HG02840 (cell line): Measurements from ENCODE around the gene RNH1.

ENCODE experiments used
- ATAC-seq: cut with Tn5 transposase; IDR thresholded peaks from one replicate; pipeline ENCODE4 v1.9.1; 2021; ENCODE audit warnings: mild to moderate bottlenecking, moderate library complexity, moderate number of reproducible peaks; ENCODE audit not compliant: unreplicated experiment, low FRiP score

Gene RNH1

DNA sequence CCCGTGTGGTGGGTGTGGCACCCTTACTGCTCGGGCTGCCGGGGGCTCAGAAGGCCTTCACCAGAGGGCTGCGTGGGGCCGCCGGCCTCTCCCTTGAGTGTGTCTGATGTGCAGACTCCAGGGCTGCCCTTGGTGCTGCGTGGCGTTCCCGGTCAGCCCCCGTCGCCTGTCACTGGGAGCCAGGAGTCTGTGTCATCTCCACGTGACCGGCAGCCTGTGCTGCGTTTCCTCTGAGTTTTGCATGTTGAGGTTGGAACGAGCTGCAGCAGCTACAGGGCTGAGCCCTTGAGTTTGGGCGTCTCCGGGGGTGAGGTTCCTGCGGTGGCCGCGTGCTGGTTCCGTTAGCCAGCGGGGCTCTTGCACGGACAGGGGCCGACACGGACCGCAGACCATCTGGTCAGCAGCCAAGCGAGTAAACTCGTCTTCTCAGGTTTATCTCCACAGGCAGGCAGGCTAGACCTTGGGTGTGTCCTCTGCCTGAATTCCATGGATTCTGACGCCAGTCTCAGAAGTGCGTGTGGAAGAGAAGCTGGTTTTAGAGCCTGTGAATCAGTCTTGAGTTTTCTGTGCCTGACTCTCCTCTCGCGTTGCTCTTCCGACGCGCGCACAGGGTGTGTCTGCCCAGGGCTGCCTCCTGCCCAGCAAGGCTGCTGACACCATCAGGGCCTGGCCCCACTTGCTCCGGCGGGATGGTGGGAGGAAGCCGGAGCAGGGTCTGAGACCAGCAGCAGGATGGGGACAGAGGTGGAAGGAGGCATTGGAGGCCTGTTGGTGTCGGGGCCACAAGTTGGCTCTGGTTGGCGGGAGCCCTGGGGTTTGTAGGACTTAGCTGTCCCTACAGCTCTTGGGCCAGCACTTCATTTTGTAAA is 46.5 kb downstream of the RNH1 start:
- ATAC-seq: no peak

DNA sequence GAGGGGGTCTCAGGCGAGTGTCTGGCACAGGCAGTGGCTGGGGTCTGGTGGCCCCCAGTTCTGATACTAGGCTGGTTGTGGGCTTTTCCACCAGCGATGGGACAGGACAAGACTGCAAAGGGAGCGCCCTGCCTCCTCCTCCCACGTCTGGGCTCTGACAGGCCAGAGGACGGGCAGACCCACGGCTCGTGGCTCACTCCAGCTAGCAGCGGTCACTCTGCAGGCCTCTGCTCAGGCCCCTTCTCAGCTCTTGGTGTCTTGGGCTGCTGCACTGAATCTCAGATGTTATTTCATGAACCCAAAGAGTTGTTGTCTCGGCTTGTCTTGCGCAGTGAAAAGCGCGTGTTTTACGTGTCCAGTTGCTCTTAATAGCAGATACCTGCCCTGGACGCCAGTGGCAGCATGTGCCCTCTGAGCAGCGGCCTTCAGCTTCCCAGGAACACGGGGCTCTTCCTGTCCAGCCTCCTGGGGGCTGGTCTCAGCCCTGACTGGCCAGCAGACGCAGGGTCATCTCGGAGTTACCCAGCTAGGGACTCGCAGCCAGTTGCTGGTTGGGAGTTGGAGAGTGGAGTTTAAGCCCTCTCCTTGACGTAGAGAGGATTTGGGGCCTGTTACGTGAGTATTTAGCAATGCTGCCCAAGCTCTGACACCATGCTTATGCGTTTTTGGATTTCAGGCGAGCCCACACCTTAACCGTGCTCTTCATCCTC is 47.4 kb downstream of the RNH1 start:
- no peak for ATAC-seq

DNA sequence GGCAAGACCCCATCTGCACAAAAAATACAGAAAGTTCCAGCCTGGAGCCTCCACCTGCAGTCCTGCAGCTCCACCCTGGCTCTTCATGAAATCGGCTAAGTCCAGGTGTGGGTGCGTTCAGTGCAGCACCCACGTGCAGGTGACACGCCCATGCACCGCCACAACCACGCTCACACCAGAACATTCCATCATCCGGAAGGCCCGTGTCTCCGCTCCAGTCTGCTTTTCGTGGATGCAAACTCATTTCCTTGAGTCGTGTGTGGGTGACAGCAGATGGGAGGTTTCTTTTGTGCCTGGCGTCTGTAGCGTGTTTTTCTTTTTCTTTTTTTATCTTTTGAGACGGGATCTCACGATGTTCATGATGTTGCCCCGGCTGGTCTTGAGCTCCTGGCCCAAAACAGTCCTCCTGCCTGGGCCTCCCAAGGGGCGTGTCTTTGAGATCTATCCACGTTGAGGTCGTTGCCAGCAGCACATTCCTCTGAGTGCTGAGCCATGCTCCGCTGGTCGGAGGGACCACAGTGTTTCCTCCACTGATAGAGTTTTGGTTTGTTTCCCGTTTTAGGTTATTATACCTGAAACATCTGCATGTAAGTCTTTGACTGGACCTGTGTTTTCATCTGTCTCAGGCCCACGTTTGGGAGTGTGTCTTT is 49.8 kb downstream of the RNH1 start:
- ATAC-seq: no peak

DNA sequence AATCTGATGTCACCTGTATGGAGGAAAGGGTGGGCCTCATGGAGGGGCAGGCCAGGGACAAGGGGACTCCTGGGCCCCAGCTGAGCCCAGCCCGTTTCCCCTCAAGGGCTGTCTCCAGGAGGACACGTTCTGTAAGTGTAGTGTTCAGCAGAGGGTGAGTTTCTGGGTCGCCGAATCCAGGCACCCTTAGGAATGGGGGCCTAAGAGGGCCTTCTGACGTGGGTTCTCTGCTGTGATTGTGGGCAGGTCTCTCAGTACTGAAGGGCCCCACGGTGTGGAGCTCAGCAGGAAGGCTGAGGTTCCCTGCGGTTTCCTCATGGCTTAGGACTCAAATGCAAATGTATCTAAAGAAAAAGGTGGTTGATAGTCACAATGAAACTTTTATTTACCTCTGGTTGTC is 50.5 kb downstream of the RNH1 start:
- ATAC-seq: no peak

DNA sequence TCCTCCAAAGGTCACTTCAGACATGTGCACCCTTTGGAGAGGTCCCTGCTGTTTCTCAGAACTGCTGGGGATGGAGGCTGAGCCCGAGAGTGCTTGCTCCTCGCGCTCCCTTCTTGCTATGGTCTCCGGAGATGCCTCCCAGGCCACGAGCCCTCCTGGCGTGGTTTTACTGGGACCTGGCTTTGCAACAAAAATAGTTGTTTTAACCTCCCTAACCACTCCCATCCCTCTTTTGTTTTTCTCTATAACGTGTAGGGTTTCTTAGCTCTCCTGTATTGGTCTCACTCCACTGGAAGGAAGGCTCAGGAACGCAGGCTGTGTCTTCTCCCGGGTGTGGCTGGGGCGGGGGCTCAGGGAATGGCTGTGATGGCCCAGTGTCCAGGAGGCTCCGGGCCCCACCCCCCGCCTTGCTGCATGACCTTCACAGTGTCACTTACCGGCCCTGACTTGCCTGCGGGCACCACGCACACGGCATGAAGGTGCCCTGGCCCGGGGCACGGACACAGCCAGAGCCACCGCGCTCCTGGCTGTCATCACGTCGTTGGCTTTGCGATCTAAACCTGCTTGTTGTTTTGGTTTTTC is 51.4 kb downstream of the RNH1 start:
- ATAC-seq: no peak

DNA sequence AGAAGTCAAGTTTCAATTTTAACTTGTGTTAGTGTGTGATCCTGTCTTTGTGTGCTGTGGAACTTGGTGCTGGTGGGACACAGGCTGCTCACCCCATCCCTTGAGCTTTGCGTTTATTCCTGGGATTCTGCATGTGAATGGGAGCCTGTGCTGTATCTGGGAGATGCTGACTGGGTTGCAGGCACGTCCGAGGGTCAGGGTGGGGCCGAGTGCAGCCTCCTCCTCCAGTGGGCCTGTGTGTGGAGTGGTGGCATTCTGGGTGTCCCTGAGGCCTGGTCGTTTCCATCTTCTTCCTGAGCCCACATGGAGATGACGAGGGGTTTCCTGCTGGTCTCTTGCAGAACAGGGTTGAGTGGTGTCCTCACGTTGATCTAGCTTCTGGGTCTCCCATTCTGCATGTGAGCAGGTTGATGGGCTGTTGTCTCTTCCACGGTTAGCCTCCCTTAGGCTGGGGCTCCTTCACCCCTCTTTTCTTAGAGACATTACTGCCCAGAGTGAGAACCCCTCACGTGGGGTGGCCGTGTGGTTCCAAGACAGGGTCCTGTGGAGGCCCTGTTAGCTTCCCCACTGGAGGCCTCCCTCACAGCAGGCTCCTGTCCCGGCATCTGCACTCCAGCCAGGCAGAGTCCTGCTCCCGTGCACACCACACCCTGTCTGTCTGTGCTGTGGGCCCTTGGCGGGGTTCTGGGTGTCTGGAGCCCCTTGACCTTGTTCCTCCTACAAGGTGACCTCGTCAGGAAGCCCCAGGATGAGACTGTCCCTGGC is 52.1 kb downstream of the RNH1 start:
- no peak for ATAC-seq

DNA sequence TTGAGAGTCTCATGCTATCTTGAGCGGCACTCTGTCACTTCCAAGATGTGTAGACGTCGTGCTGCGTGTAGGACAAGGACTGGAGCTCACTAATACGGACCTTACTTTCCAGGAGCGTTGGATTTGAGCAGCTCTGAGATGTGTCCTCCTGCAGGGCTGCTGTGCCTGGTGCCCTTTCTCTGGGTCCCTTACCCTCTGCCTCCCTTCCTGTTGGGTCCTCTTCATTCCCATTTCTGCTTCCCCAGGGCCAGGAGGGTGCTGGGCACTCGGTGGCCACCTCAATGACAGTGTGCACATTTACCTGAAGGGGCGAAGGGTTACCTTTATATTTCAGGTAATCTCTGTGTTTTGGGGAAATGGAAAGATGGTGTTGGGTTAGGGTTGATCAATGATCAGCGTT is 53.0 kb downstream of the RNH1 start:
- ATAC-seq: no peak

DNA sequence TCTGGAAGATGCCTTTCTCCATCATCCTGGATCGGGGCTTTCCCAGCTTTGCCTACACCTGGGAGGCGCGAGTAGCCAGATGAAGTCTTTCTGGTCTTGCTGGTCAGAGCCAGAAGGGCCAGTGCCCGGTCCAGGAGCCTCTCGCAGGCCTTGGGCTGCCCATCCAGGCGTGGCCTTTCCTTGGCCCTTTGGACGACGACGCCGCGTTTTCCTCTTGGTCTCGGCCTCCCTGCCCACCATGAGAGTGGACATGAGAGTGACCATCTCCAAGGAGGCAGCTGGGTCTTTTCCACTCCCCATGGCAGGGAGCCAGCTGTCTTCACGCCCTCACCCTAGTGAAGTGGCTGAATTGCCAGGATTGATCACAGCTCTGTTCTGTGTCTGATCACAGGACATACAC is 53.5 kb downstream of the RNH1 start:
- ATAC-seq: no peak

DNA sequence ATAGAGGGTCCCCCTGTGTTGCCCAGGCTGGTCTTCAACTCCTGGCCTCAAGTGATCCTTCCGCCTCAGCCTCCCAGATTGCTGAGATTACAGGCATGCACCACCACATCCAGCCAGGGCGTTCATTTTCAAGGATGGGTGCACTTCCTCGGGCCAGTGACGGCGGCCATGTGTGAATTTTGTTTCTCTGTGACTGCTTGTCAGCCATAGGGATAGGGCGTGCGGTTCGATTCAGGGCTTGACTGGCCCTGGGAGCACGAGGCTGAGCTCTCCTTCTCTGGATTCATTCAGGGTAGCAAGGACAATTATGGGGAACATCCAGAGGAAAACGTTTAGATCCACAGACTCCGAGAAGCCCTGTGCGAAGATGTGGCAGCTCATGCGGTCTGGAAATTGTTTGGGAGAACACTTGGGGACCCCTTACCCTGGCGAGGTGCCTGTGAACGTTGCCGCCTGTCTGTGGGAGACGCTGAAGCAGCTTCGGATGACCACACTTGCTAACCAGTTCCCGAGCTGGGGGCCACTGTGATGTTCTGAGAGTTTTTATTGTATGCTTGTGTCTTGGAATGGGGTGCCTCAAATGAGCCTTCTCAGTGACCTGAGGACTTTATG is 54.0 kb downstream of the RNH1 start:
- ATAC-seq: no peak

DNA sequence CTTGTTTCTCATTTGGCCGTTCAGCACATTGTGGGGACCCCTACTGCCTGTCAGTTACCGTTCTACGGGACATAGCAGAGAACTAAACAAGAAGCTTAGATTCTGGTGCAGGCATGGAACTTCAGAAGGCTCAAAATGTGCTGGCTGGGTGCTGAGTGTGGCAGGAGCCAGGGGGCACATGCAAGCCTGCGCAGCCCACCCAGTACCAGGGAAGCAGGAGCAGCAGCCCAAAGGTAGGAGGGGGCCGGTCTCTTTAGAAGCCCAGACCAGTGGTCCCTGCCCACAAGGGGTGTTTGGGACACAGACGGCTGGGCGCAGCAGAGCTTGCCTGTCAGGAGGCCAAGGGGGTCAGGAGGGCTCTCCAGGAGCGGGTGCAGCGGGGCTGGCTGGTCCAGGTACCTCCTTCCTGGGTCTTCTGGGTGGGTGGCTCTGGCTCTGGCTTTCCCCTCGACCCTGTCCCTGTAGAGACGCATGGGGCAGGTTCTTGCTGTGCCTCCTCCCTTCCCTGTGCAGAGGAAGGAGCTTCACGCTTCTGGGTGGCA is 54.8 kb downstream of the RNH1 start:
- no peak for ATAC-seq

DNA sequence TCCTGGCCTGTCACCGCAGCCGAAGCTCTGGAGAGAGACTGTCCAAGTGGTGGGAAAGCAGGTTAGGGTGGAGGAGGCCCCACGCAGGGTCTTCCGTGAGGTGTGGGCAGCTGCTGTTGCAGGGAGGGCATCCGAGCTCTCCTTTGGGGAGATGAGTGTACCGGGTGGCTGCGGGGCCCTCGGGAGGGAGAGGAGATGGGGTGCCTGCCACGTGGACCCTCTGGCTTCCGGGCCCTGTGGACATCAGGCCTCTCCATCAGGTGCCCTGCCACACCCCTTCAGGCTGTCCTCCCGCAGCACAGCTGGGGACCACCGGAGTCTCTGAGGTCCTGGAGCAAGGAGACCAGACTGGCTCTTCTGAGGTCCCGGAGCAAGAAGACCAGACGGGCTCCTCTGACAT is 55.3 kb downstream of the RNH1 start:
- ATAC-seq: no peak

DNA sequence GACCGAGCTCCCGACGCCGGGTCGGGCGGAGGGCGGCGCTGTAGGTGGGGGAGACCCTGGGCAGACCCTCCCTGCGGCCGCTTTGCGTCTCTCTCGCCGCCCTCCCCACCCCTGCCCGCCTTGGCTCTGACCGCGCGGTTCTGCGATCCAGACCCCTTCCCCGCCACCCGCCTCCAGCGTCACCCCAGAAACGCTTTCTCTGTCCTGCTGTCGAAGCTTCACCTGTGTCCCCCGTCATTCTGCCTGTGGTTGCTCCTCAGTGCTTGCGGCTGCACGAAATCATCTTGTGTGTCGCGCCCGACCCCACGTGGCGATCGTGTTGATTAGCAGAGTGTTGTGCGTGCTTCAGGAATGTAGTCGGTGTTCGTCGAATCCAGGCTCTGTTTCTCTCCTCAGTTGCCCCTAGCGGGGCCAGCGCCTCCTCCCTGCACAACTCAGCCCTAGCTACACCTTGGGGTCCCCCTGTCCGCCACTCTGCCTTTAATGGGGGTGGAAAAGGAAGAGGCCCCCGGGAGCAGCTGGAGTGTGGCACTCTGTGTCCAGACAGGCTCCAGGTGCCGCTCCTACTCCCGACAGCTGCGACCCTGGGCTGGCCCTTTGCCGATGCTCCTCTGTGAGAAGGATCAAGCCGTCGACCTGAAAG is 56.1 kb downstream of the RNH1 start:
- ATAC-seq: peak; percentile 10

DNA sequence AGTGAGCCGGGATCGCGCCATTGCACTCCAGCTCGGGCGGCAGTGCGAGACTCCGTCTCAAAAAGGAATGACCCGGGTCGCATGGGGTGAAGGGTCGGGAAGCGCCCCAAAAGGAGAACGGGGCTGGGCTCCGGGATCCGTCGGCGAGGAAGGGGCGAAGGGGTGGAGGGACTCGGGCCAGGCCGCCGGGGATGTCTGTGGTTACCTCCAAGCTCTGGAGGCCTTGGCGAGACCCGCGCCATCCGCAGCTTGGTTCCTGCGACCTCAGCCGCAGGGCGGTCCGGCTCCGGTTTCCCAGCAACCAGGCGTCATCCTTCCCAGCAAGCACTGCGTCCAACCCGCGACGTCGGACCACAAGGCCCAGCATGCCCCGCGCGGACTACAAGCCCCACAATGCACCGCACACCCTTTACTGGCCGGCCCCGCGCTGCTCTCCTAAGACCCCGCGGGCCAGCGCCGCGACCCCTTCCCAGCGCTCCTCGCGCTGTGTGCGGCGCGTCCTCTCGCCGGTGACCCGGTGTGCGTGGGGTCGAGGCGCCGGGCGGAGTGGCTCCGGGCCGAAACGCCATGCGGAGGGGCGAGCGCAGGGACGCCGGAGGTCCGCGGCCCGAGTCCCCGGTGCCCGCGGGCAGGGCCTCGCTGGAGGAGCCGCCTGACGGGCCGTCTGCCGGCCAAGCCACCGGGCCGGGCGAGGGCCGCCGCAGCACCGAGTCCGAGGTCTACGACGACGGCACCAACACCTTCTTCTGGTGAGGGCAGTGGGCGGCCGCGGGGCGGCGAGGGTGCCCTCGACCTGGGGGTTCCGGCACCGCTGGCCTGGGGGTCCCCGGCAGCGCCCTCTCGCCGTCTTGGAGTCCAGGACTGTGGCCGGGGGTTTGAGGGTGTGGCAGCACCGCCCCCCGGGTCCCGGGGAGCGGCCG is 56.9 kb downstream of the RNH1 start, which contains the start of gene PTDSS2:
Gene PTDSS2 (plus strand): TSS at position 391 of the 920 bp plus-strand sequence. CDS start 177 bp downstream, at position 568.
- ATAC-seq: peak; percentile 58

DNA sequence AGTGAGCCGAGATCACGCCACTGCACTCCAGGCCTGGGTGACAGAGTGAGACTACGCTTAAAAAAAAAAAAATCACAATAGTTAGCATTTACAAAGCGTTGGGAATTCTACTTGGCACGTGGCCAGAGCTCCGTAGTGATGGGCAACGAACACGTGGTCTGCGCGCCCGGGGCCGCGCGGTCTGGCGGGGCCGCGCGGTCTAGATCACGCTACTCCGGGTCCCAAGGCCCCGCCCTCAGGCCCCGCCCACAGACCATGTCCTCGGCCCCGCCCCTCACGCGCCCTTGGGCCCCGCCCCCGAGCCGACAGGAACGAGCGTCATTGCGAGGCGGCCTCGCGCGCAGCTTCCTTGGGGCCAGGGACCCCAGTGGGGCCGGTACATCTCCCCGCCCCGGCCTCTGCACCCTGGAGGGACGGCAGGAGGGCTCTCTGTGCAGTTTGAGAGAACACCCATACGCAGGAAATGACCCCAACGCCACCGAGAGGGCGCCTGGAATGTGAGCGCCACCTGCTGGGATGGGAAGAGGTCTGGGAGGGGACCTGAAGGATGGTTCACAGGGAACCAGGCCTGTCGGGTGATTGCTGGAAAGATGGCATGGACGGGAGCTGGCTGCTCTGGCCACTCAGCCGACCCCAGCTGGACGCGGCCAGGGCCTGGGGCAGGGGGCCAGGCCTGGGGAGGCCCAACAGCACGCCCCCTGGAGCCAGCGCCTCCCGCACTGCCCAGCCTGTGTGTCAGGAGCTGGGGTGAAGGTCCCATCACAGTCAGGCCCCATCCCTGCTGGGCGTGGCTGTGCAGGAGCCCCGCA is 58.9 kb downstream of the RNH1 start:
- peak; percentile 41 for ATAC-seq

DNA sequence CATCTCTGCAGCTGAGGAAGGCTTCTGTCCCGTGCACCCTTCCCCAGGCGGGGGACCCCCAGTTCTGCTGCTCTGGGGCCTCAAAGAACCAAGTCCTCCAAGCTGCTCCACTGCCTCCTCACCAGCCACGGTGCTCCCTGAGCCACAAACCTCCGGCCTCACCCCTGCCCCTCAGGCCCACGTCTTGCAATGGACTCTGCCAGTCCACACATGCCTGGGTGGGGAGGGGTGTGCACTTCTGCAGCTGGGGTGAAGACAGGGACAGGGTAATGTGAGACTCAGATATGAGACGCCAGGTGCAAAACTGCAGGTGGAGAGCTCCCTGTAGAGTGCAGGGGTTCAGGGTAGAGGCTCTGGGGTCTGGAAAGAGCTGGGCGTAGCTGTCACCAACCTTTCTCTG is 60.2 kb downstream of the RNH1 start:
- ATAC-seq: no peak

DNA sequence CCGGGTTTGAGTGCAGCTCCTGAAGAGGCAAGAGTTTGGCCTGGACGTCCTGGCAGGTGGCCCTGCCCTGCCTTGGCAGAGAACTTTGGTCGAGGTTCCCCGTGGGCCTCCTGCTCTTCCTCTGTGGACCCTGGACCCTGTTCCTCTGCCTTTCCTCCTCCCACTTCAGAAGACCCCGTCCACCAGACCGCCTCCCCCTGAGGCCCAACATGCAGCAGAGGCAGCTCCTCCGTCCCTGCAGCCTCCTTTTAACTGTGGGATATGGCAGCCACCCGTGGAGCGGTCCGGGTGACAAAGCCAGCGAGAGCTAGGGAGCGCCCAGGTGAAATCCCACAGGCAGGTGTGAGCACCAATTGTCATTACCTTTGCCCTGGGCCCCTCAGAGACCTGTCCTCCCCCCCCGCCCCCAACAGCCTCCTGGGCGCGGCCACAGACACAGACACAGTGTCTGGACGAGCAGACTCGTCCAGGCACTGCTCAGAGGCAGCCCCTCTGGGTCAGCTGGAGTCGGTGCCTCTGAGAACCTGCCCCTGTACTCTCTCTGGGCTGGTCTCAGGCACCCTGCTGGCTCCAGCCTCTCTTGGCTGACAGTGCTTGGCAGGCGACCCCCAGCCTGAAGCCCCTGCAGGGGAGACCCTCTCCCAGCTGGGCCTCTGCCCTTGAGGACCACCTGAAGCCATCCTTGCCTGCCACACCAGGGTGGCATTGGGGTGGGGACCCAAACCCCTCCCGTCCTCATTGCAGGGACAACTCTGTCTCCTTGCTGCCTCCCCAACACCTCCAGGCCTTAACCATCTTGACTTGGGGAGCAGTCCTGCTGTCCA is 61.1 kb downstream of the RNH1 start:
- no peak for ATAC-seq
